ENCODE measurements around the gene HBG1. TPM values are rescaled to one million over a fixed set of nuclear protein-coding genes. Genes with fewer than 3 reads are reported as not detected.

Gene HBG1
- total and polyA plus RNA-seq, 2 donors: 0.41 to 612 TPM

DNA sequence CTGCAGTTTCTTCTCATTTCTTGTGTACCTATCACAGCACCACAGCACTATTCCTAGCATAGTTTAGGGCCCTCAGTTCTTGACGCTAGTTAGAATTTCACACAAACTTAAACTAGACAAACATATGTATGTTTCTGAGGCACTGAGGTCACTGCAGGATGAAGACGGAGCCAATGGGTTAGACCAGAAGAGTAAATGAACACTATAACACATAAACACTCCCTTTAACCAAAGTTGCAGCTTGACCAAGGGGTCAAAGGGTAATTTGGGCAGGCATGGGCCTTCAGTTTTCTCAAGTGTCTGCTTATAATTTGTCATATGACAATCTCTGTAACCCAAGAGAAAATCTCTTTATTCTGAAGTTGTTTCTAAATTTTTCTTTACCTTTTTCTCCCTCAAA, 33.0 kb upstream of the HBG1 start:
- Histone ChIP-seq H3K9me3 (ENCODE audit: control insufficient read depth in 2 of 2, insufficient read depth in 1 of 2, low read length in 1 of 2) (no peaks in the 10 kb centered on the region), H3K36me3 (ENCODE audit: control insufficient read depth in 2 of 2, insufficient read depth in 2 of 2, low read length in 1 of 2) (no peaks in the 10 kb centered on the region), H3K27ac (ENCODE audit: low read depth in 1 of 2, low read length in 1 of 2) (no peak overlapping the region), H3K4me3 (ENCODE audit: low read length in 2 of 2) (no peak overlapping the region), H3K4me1 (ENCODE audit: control insufficient read depth in 2 of 2, insufficient read depth in 2 of 2, low read length in 2 of 2) (no peaks in the 10 kb centered on the region), H3K27me3 (ENCODE audit: control insufficient read depth in 2 of 2, insufficient read depth in 1 of 2, low read length in 1 of 2) (no peaks in the 10 kb centered on the region)
- 67% methylated on average over 2 of the region's 2 CpGs for WGBS
- DNase-seq (ENCODE audit: low read depth in 6 of 9, low spot score in 9 of 9): no peak

DNA sequence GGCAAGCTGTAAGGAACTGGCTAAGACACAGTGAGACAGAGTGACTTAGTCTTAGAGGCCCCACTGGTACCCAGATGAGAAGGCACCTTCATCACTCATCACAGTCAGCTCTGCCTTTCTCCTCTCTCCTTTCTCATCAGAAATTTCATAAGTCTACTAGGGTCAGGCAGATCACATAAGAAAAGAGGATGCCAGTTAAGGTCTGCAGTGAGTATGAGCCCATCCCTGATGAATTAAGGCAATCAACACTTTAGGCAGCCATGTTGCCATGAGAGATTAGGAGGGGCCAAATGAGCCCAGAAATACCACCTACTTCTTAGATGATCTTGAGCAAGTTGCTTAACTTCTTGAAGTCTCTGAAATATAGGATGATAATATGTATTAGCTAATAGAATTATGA, 31.9 kb upstream of the HBG1 start:
- H3K4me3 ChIP-seq (ENCODE audit: low read length in 2 of 2): no peak overlapping the region
- no peaks in the 10 kb centered on the region for H3K4me1 ChIP-seq (ENCODE audit: control insufficient read depth in 2 of 2, insufficient read depth in 2 of 2, low read length in 2 of 2)
- no peak overlapping the region for H3K27ac ChIP-seq (ENCODE audit: low read depth in 1 of 2, low read length in 1 of 2)
- no peaks in the 10 kb centered on the region for H3K9me3 ChIP-seq (ENCODE audit: control insufficient read depth in 2 of 2, insufficient read depth in 1 of 2, low read length in 1 of 2)
- H3K36me3 ChIP-seq (ENCODE audit: control insufficient read depth in 2 of 2, insufficient read depth in 2 of 2, low read length in 1 of 2): no peaks in the 10 kb centered on the region
- DNase-seq (ENCODE audit: low read depth in 6 of 9, low spot score in 9 of 9): no peak
- no peaks in the 10 kb centered on the region for H3K27me3 ChIP-seq (ENCODE audit: control insufficient read depth in 2 of 2, insufficient read depth in 1 of 2, low read length in 1 of 2)

DNA sequence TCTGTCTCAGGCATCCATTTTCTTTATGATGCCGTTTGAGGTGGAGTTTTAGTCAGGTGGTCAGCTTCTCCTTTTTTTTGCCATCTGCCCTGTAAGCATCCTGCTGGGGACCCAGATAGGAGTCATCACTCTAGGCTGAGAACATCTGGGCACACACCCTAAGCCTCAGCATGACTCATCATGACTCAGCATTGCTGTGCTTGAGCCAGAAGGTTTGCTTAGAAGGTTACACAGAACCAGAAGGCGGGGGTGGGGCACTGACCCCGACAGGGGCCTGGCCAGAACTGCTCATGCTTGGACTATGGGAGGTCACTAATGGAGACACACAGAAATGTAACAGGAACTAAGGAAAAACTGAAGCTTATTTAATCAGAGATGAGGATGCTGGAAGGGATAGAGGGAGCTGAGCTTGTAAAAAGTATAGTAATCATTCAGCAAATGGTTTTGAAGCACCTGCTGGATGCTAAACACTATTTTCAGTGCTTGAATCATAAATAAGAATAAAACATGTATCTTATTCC, 31.0 kb upstream of the HBG1 start:
- H3K36me3 ChIP-seq (ENCODE audit: control insufficient read depth in 2 of 2, insufficient read depth in 2 of 2, low read length in 1 of 2): no peaks in the 10 kb centered on the region
- no peaks in the 10 kb centered on the region for H3K9me3 ChIP-seq (ENCODE audit: control insufficient read depth in 2 of 2, insufficient read depth in 1 of 2, low read length in 1 of 2)
- 31% methylated on average over 3 of the region's 3 CpGs for WGBS
- no peaks in the 10 kb centered on the region for H3K27me3 ChIP-seq (ENCODE audit: control insufficient read depth in 2 of 2, insufficient read depth in 1 of 2, low read length in 1 of 2)
- H3K4me1 ChIP-seq (ENCODE audit: control insufficient read depth in 2 of 2, insufficient read depth in 2 of 2, low read length in 2 of 2): no peaks in the 10 kb centered on the region
- H3K27ac ChIP-seq (ENCODE audit: low read depth in 1 of 2, low read length in 1 of 2): no peak overlapping the region
- peak in 2 of 9 donors; percentile 4 to 27 for DNase-seq (ENCODE audit: low read depth in 6 of 9, low spot score in 9 of 9)
- no peak overlapping the region for H3K4me3 ChIP-seq (ENCODE audit: low read length in 2 of 2)

DNA sequence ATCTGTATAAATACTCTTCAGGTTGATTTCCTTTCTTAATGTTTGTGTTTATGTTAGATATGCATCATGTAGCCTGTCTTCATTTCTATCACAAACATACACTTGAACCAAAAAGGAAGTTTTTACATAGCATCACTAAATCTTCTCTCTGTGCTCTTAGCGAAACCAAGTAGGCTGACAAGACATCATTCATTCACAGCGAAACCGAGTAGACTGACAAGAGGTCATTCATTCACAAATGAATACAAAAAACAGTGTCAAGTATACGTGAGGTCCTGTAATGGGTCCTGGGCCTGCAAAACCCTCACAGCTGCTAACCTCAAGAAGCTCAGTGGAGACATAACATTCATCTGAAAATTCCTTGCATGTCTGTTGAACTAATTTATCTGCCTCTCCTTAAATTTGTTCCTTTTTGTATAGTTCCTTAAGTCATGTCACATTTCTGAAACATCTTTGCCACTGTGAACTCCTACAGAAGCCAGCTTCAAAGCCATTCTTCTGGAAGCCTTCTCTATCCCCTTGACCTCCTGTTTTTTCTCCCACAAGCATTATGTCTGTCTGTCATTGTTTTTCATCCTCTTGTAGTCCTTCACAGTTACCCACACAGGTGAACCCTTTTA, 29.9 kb upstream of the HBG1 start:
- Histone ChIP-seq H3K4me1 (ENCODE audit: control insufficient read depth in 2 of 2, insufficient read depth in 2 of 2, low read length in 2 of 2) (no peaks in the 10 kb centered on the region), H3K9me3 (ENCODE audit: control insufficient read depth in 2 of 2, insufficient read depth in 1 of 2, low read length in 1 of 2) (no peaks in the 10 kb centered on the region), H3K27ac (ENCODE audit: low read depth in 1 of 2, low read length in 1 of 2) (no peak overlapping the region), H3K27me3 (ENCODE audit: control insufficient read depth in 2 of 2, insufficient read depth in 1 of 2, low read length in 1 of 2) (no peaks in the 10 kb centered on the region), H3K4me3 (ENCODE audit: low read length in 2 of 2) (no peak overlapping the region), H3K36me3 (ENCODE audit: control insufficient read depth in 2 of 2, insufficient read depth in 2 of 2, low read length in 1 of 2) (no peaks in the 10 kb centered on the region)
- 93% methylated on average over 4 of the region's 4 CpGs for WGBS
- no peak for DNase-seq (ENCODE audit: low read depth in 6 of 9, low spot score in 9 of 9)

DNA sequence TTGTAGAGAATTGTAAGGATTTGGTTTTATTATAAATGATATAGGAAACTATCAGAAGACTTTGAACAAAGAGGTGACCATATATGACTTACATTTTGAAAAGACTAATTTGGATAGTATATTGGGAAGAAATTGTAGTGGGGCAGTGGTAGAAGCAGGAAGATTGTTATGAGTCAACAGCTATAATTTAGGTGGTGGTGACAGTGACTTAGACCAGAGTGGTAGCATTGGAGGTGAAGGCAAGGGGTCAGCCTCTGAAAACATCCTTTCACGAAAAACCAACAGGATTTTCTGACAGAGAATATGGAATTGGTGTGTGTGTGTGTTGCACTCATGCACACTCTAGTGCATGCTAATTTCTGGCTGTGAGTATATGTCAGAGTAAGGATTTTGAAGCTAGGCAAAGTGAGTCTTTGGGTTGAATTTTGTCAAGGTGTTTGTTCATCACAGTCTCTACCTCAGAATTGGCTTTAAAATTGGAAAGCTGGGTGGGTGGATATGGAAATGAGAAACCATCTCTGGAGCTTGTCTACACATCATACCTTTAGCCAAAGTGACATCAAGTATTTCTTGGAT, 28.2 kb upstream of the HBG1 start:
- 45% methylated on average over 1 of the region's 1 CpG for WGBS
- no peaks in the 10 kb centered on the region for H3K36me3 ChIP-seq (ENCODE audit: control insufficient read depth in 2 of 2, insufficient read depth in 2 of 2, low read length in 1 of 2)
- DNase-seq (ENCODE audit: low read depth in 6 of 9, low spot score in 9 of 9): no peak
- H3K27ac ChIP-seq (ENCODE audit: low read depth in 1 of 2, low read length in 1 of 2): no peak overlapping the region
- no peaks in the 10 kb centered on the region for H3K9me3 ChIP-seq (ENCODE audit: control insufficient read depth in 2 of 2, insufficient read depth in 1 of 2, low read length in 1 of 2)
- H3K4me3 ChIP-seq (ENCODE audit: low read length in 2 of 2): no peak overlapping the region
- no peaks in the 10 kb centered on the region for H3K27me3 ChIP-seq (ENCODE audit: control insufficient read depth in 2 of 2, insufficient read depth in 1 of 2, low read length in 1 of 2)
- no peaks in the 10 kb centered on the region for H3K4me1 ChIP-seq (ENCODE audit: control insufficient read depth in 2 of 2, insufficient read depth in 2 of 2, low read length in 2 of 2)

DNA sequence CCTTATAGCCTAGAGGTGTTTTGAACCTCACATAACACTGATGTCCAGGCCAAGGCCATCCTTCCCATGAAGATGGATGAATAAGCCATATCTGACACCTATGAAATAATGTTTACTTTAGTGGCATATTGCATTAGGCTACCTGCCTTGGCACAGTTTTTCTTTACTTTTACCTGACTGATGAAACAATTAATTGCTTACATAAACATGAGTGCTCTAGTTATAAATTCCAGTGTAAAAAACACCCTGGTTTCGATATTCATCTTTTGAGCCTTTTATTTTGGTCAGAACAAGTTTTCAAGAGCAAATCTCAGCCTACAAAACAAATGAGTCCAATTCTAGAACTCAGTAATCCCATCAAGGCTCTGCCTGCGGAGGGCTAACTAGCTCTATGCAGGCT, 27.0 kb upstream of the HBG1 start:
- Histone ChIP-seq H3K4me3 (ENCODE audit: low read length in 2 of 2) (no peak overlapping the region), H3K9me3 (ENCODE audit: control insufficient read depth in 2 of 2, insufficient read depth in 1 of 2, low read length in 1 of 2) (no peaks in the 10 kb centered on the region), H3K36me3 (ENCODE audit: control insufficient read depth in 2 of 2, insufficient read depth in 2 of 2, low read length in 1 of 2) (no peaks in the 10 kb centered on the region), H3K27me3 (ENCODE audit: control insufficient read depth in 2 of 2, insufficient read depth in 1 of 2, low read length in 1 of 2) (no peaks in the 10 kb centered on the region), H3K4me1 (ENCODE audit: control insufficient read depth in 2 of 2, insufficient read depth in 2 of 2, low read length in 2 of 2) (no peaks in the 10 kb centered on the region), H3K27ac (ENCODE audit: low read depth in 1 of 2, low read length in 1 of 2) (no peak overlapping the region)
- 88% methylated on average over 2 of the region's 2 CpGs for WGBS
- no peak for DNase-seq (ENCODE audit: low read depth in 6 of 9, low spot score in 9 of 9)

DNA sequence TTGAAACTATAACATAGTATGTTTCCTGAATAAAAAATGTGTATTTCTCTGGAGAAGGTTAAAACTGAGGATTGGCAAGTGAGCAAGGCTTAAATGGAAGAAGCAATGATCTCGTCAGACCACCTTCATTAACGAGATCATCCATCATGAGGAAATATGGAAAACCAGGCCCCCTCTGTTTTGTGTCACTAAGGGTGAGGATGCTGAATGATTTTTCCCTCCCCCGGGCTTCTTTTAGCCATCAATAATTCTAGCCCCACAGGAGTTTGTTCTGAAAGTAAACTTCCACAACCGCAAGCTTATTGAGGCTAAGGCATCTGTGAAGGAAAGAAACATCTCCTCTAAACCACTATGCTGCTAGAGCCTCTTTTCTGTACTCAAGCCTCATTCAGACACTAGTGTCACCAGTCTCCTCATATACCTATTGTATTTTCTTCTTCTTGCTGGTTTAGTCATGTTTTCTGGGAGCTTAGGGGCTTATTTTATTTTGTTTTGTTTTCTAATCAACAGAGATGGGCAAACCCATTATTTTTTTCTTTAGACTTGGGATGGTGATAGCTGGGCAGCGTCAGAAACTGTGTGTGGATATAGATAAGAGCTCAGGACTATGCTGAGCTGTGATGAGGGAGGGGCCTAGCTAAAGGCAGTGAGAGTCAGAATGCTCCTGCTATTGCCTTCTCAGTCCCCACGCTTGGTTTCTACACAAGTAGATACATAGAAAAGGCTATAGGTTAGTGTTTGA, 25.9 kb upstream of the HBG1 start:
- WGBS: 95% methylated on average over 6 of the region's 6 CpGs
- no peak overlapping the region for H3K27ac ChIP-seq (ENCODE audit: low read depth in 1 of 2, low read length in 1 of 2)

DNA sequence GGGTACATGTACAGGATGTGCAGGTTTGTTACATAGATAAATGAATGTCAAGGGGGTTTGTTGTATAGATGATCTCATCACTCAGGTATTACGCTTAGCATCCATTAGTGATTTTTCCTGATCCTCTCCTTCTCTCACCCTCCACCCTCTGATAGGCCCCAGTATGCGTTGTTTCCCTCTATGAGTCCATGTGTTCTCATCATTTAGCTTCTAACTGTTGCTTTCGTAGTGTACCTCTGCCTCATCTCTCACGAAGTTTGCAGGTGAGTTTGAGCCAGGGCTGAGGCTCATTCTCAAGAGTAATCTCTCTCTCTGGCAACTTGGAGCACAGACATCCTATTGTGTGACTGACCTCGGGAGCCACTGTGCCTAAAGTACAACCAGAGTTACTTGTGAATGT, 24.7 kb upstream of the HBG1 start:
- Histone ChIP-seq H3K27ac (ENCODE audit: low read depth in 1 of 2, low read length in 1 of 2) (no peak overlapping the region), H3K4me3 (ENCODE audit: low read length in 2 of 2) (no peak overlapping the region), H3K9me3 (ENCODE audit: control insufficient read depth in 2 of 2, insufficient read depth in 1 of 2, low read length in 1 of 2) (no peaks in the 10 kb centered on the region), H3K36me3 (ENCODE audit: control insufficient read depth in 2 of 2, insufficient read depth in 2 of 2, low read length in 1 of 2) (no peaks in the 10 kb centered on the region), H3K27me3 (ENCODE audit: control insufficient read depth in 2 of 2, insufficient read depth in 1 of 2, low read length in 1 of 2) (no peaks in the 10 kb centered on the region), H3K4me1 (ENCODE audit: control insufficient read depth in 2 of 2, insufficient read depth in 2 of 2, low read length in 2 of 2) (no peaks in the 10 kb centered on the region)
- WGBS: 92% methylated on average over 5 of the region's 5 CpGs
- no peak for DNase-seq (ENCODE audit: low read depth in 6 of 9, low spot score in 9 of 9)

More for the DNA sequence above, 25.9 kb upstream of the HBG1 start:
- Histone ChIP-seq H3K9me3 (ENCODE audit: control insufficient read depth in 2 of 2, insufficient read depth in 1 of 2, low read length in 1 of 2) (no peaks in the 10 kb centered on the region), H3K4me1 (ENCODE audit: control insufficient read depth in 2 of 2, insufficient read depth in 2 of 2, low read length in 2 of 2) (no peaks in the 10 kb centered on the region), H3K4me3 (ENCODE audit: low read length in 2 of 2) (no peak overlapping the region), H3K27me3 (ENCODE audit: control insufficient read depth in 2 of 2, insufficient read depth in 1 of 2, low read length in 1 of 2) (no peaks in the 10 kb centered on the region), H3K36me3 (ENCODE audit: control insufficient read depth in 2 of 2, insufficient read depth in 2 of 2, low read length in 1 of 2) (no peaks in the 10 kb centered on the region)
- no peak for DNase-seq (ENCODE audit: low read depth in 6 of 9, low spot score in 9 of 9)

DNA sequence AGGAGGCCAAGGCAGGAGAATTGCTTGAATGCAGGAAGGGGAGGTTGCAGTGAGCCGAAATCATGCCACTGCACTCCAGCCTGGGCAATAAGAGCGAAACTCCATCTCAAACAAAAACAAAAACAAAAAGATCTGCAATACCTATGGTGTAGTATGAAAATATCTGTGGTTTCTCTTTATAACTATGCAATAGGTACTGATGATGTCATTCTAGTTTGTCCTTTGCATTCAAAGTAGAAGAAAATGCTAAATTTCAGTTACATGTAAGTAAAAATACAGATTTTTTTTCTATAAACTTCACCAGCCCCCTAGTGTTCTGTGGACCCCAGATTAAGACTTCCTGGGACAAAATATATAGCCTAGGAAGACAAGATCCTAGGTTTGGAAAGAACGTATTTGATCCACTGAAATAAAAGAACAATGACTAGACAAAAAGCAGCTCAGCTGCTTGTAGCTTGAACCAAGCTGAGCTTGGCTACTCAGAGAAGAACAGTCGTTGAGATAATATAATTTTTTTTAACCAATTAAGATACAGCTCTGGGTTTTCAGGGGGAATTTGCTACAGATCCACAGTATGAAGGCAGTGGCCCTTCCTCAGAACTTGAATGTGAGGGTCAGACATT, 22.8 kb upstream of the HBG1 start:
- H3K27ac ChIP-seq (ENCODE audit: low read depth in 1 of 2, low read length in 1 of 2): no peak overlapping the region
- 90% methylated on average over 4 of the region's 4 CpGs for WGBS

More for the DNA sequence above, 22.8 kb upstream of the HBG1 start:
- H3K4me1 ChIP-seq (ENCODE audit: control insufficient read depth in 2 of 2, insufficient read depth in 2 of 2, low read length in 2 of 2): no peaks in the 10 kb centered on the region
- no peaks in the 10 kb centered on the region for H3K36me3 ChIP-seq (ENCODE audit: control insufficient read depth in 2 of 2, insufficient read depth in 2 of 2, low read length in 1 of 2)
- no peaks in the 10 kb centered on the region for H3K9me3 ChIP-seq (ENCODE audit: control insufficient read depth in 2 of 2, insufficient read depth in 1 of 2, low read length in 1 of 2)
- H3K4me3 ChIP-seq (ENCODE audit: low read length in 2 of 2): no peak overlapping the region
- DNase-seq (ENCODE audit: low read depth in 6 of 9, low spot score in 9 of 9): no peak
- H3K27me3 ChIP-seq (ENCODE audit: control insufficient read depth in 2 of 2, insufficient read depth in 1 of 2, low read length in 1 of 2): no peaks in the 10 kb centered on the region
